ENCODE data around the gene BEND2. TPM values are rescaled to one million over a fixed set of nuclear protein-coding genes. Genes with fewer than 3 reads are reported as not detected.

Gene BEND2
- total RNA-seq, 1 donor from 2014 or later, result not detected

GRCh38 chrX:18146009-18146408 lies 74.7 kb downstream of the BEND2 start:
- DNase-seq (ENCODE audit: low read depth in 2 of 2), result no peak

DNA sequence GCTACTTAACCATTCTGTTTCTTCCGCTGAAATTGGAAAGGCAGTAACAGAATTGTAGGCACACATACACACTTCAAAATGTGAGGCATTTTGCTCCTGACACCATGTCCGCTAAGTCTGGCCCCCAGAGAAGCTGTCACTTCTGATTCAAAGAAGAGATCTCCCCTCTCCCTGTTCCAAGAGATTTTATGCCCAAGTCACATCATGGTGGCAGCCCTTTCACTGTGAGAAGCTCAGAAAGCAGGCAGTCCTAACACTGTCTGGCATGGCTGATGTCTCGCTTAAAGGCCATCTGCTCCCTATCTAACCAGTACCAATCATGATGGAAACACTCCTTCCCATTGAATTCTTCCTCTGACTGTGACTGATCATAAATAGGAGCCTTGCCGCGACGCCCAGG lies 83.9 kb downstream of the BEND2 start:
- no peak for DNase-seq (ENCODE audit: low read depth in 2 of 2)

GRCh38 chrX:18133605-18134004 lies 87.1 kb downstream of the BEND2 start:
- DNase-seq (ENCODE audit: low read depth in 2 of 2), result no peak

DNA sequence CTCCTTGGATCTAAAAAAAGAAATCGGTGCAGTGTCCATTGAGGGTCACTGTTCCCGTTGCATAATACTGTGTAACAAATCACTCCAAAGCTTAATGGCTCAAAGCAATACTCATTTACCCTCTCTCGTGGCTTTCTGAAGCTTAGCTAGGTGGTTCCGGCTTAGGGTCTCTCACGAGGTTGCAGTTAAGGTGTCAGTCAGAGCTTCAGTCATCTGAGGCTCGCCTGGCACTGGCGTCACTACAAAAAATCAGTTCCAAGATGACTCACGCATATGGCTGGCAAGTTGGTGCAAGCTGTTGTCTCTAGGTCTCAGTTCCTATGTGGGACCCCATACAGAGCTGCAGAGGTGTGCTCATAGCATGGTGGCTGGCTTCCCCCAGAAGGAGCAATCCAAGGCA lies 91.0 kb downstream of the BEND2 start:
- no peak for DNase-seq (ENCODE audit: low read depth in 2 of 2)

GRCh38 chrX:18126971-18127370 lies 93.7 kb downstream of the BEND2 start:
- no peak for DNase-seq (ENCODE audit: low read depth in 2 of 2)

DNA sequence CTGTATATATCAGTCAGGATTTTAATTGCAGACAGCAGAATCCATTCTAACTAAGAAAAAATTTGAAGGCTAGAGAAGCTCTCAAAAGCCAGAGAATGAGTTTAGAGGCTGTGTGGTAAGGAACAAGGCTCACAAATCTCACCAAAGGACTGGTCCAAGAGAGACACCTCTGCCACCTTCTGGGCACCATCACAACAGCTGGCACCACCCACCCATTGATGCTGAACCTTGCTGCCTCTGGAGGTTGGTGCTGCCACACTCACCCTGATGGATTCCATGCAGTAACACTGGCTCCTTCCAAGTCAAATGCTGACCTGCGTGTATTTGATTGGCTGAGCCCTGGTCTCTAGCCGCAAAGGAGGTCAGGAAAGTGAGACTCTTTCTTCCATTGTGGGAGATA lies 100.8 kb downstream of the BEND2 start:
- no peak for DNase-seq (ENCODE audit: low read depth in 2 of 2)

Other genes starting within 250 kb of the BEND2 start
- 1.3 and 1.8 TPM in 2 replicates for gene SCML2, start 133.8 kb upstream of the BEND2 start, total RNA-seq
- 2.2 and 5.6 TPM in 2 replicates for gene CDKL5, start 204.7 kb upstream of the BEND2 start, total RNA-seq